ENCODE results near the gene SPATA32.

SPATA32 gene

DNA sequence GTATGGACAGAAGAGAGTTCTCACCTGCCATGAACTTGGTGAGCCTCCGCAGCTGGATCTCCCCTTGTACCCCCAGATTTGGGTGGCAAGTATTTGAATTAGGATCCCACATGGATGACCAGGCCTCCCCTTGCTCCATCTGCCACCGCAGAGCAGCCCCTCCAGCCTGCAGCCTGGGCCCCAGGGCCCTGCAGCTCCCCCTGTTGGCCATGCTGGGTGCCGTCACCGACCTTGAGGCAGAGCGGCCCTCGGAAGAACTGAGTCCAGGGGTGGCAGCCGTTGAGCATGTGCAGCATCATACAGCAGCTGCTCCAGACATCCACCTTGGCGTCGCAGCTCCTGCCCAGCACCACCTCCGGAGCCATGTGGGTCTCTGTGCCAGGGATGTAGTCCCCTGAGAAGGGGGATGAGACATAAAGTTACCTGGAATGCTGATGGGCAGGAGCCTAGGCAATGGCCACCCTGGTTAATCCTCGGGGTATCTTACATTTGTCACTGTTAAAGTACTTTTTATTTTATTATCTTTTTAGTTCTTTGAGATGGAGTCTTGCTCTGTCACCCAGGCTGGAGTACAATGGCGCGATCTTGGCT, 9.0 kb upstream of the SPATA32 start:
- H3K27me3 Mint-ChIP-seq = no peaks in the 10 kb centered on the region
- H3K9me3 Mint-ChIP-seq = no peaks in the 10 kb centered on the region
- H3K4me3 Mint-ChIP-seq = no peak overlapping the region
- H3K36me3 Mint-ChIP-seq = peaks cover 16% of the 10 kb centered on the region
- peak; percentile 37 to 46 for DNase-seq (ENCODE audit: low spot score in 2 of 2)
- H3K27ac Mint-ChIP-seq = no peak overlapping the region
- no peaks in the 10 kb centered on the region for H3K4me1 Mint-ChIP-seq
- ATAC-seq (ENCODE audit: low read depth) = peak; percentile 63

GRCh38 chr17:45269912-45270311, 8.0 kb upstream of the SPATA32 start:
- Mint-ChIP-seq H3K4me3 (no peak overlapping the region), H3K36me3 (peaks cover 17% of the 10 kb centered on the region), H3K4me1 (no peaks in the 10 kb centered on the region), H3K9me3 (no peaks in the 10 kb centered on the region), H3K27ac (no peak overlapping the region), H3K27me3 (no peaks in the 10 kb centered on the region)
- no peak for DNase-seq (ENCODE audit: low spot score in 2 of 2)
- no peak for ATAC-seq (ENCODE audit: low read depth)

DNA sequence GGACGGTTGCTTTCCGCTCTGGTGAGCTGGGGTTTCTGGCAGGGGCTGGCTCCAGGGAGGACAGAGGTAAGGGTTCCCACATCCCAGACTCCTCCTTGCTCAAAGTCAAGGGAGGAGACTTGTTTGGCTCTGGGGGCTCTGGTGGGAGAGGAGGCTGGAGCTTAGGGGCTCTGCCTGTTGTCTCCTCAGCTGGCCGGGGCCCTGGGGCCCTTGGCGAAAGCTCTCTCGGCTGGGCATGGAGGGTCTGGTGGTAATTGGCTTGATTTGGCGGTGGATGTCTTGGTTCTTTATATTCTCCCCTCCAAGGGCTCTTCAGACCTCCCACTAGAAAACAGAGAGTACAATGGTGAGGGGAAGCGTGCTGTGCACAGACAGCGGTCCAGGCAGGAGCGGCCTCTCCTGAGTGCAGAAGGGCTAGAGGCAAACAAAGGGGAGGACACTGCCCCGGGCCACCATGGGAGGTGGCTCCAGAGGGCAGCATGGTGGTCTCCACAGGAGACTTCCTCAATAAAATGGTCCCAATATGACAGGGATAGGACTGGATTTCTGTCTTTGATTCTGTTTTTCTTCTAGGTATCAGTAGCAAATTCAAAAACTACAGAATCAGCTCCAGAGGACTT, 5.7 kb upstream of the SPATA32 start:
- Mint-ChIP-seq H3K9me3 (no peaks in the 10 kb centered on the region), H3K4me1 (peaks cover 6% of the 10 kb centered on the region), H3K27me3 (no peaks in the 10 kb centered on the region), H3K4me3 (no peak overlapping the region), H3K36me3 (peaks cover 14% of the 10 kb centered on the region), H3K27ac (no peak overlapping the region)
- DNase-seq (ENCODE audit: low spot score in 2 of 2) (no peak), ATAC-seq (ENCODE audit: low read depth) (no peak)

- Mint-ChIP-seq H3K9me3 (no peaks in the 10 kb centered on the region), H3K4me3 (no peak overlapping the region), H3K27me3 (no peaks in the 10 kb centered on the region), H3K36me3 (peaks cover 14% of the 10 kb centered on the region), H3K27ac (no peak overlapping the region), H3K4me1 (peaks cover 6% of the 10 kb centered on the region)
- no peak for ATAC-seq (ENCODE audit: low read depth)
- no peak for DNase-seq (ENCODE audit: low spot score in 2 of 2)
Measured at GRCh38 chr17:45266372-45266926, 4.6 kb upstream of the SPATA32 start.

GRCh38 chr17:45265821-45266220, 3.9 kb upstream of the SPATA32 start:
- H3K4me1 Mint-ChIP-seq = peaks cover 8% of the 10 kb centered on the region
- H3K27me3 Mint-ChIP-seq = no peaks in the 10 kb centered on the region
- H3K9me3 Mint-ChIP-seq = no peaks in the 10 kb centered on the region
- H3K36me3 Mint-ChIP-seq = peaks cover 14% of the 10 kb centered on the region
- no peak overlapping the region for H3K27ac Mint-ChIP-seq
- H3K4me3 Mint-ChIP-seq = no peak overlapping the region
- no peak for ATAC-seq (ENCODE audit: low read depth)
- DNase-seq (ENCODE audit: low spot score in 2 of 2) = no peak

- peaks cover 14% of the 10 kb centered on the region for H3K36me3 Mint-ChIP-seq
Measured at GRCh38 chr17:45264988-45265387, 3.1 kb upstream of the SPATA32 start.

DNA sequence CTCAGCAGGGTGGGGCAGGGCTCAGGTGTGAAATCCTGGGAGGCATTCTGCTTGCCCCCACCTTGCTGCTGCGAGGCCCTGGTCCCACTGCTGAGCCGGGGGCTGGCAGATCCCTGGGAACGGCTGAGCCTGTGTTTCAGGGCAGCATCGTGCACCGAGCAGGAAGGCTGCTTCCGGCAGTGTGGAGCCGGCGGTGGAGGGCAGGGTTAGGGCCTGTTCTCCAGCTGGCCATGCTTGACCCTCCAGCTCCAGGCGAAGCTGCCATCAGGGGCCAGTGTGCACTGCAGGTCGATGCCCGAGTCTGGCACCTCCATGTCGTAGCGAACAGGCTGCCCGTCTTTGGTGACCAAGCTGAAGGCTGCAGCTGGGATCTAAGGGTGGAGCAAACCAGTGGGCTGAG, 2.5 kb upstream of the SPATA32 start:
- H3K4me1 Mint-ChIP-seq = peaks cover 14% of the 10 kb centered on the region
- H3K4me3 Mint-ChIP-seq = no peak overlapping the region
- no peaks in the 10 kb centered on the region for H3K27me3 Mint-ChIP-seq
- DNase-seq (ENCODE audit: low spot score in 2 of 2) (no peak), ATAC-seq (ENCODE audit: low read depth) (no peak)
- peaks cover 14% of the 10 kb centered on the region for H3K36me3 Mint-ChIP-seq
- no peaks in the 10 kb centered on the region for H3K9me3 Mint-ChIP-seq
- H3K27ac Mint-ChIP-seq = no peak overlapping the region

More at GRCh38 chr17:45264988-45265387, 3.1 kb upstream of the SPATA32 start:
- H3K27ac Mint-ChIP-seq = peak overlapping the region; percentile 5
- H3K27me3 Mint-ChIP-seq = no peaks in the 10 kb centered on the region
- H3K4me1 Mint-ChIP-seq = peaks cover 14% of the 10 kb centered on the region
- DNase-seq (ENCODE audit: low spot score in 2 of 2) = no peak
- no peak overlapping the region for H3K4me3 Mint-ChIP-seq
- no peak for ATAC-seq (ENCODE audit: low read depth)
- no peaks in the 10 kb centered on the region for H3K9me3 Mint-ChIP-seq

DNA sequence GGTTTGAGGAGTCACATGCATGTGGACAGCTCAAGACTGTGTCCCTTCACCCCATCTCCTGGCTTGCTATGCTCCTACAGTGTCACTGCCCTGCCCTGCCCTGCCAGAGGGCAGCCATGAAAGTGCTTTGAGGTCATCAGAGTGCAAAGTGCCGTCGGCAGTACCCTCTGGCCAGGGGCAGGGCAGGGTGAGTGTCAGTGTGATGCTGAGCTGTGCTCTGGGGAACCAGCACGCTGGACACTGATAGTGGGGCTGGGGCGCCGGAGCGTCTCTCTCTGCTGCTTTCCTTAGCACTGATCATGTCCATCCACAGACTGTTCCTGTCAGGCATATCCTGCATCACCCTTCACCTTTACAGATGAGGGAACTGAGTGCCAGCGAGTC, 1.6 kb upstream of the SPATA32 start:
- Mint-ChIP-seq H3K4me1 (peaks cover 16% of the 10 kb centered on the region), H3K36me3 (peaks cover 12% of the 10 kb centered on the region), H3K27me3 (no peaks in the 10 kb centered on the region), H3K4me3 (no peak overlapping the region), H3K27ac (peak overlapping the region; percentile 76), H3K9me3 (no peaks in the 10 kb centered on the region)
- ATAC-seq (ENCODE audit: low read depth) (no peak), DNase-seq (ENCODE audit: low spot score in 2 of 2) (no peak)

- Mint-ChIP-seq H3K4me1 (peaks cover 16% of the 10 kb centered on the region), H3K36me3 (peaks cover 7% of the 10 kb centered on the region), H3K27ac (peak overlapping the region; percentile 82), H3K9me3 (no peaks in the 10 kb centered on the region), H3K27me3 (no peaks in the 10 kb centered on the region), H3K4me3 (peak overlapping the region; percentile 89)
- no peak for ATAC-seq (ENCODE audit: low read depth)
- DNase-seq (ENCODE audit: low spot score in 2 of 2) = no peak
Measured at GRCh38 chr17:45262516-45263476, 902 bp upstream of the SPATA32 start.

GRCh38 chr17:45260204-45260783, 1.6 kb downstream of the SPATA32 start:
- H3K4me1 Mint-ChIP-seq = peaks cover 25% of the 10 kb centered on the region
- no peak overlapping the region for H3K4me3 Mint-ChIP-seq
- DNase-seq (ENCODE audit: low spot score in 2 of 2) (no peak), ATAC-seq (ENCODE audit: low read depth) (no peak)
- H3K36me3 Mint-ChIP-seq = peaks cover 3% of the 10 kb centered on the region
- H3K27me3 Mint-ChIP-seq = no peaks in the 10 kb centered on the region
- no peaks in the 10 kb centered on the region for H3K9me3 Mint-ChIP-seq
- H3K27ac Mint-ChIP-seq = peak overlapping the region; percentile 61

- Mint-ChIP-seq H3K4me1 (peaks cover 29% of the 10 kb centered on the region), H3K4me3 (no peak overlapping the region), H3K27ac (no peak overlapping the region)
Measured at GRCh38 chr17:45258981-45259380, 2.9 kb downstream of the SPATA32 start.

GRCh38 chr17:45257115-45257514, 4.8 kb downstream of the SPATA32 start:
- Mint-ChIP-seq H3K4me1 (peaks cover 29% of the 10 kb centered on the region), H3K36me3 (peaks cover 2% of the 10 kb centered on the region), H3K27ac (no peak overlapping the region), H3K9me3 (no peaks in the 10 kb centered on the region), H3K27me3 (no peaks in the 10 kb centered on the region), H3K4me3 (no peak overlapping the region)
- ATAC-seq (ENCODE audit: low read depth) (no peak), DNase-seq (ENCODE audit: low spot score in 2 of 2) (no peak)

More at GRCh38 chr17:45258981-45259380, 2.9 kb downstream of the SPATA32 start:
- ATAC-seq (ENCODE audit: low read depth) = no peak
- no peaks in the 10 kb centered on the region for H3K27me3 Mint-ChIP-seq
- H3K36me3 Mint-ChIP-seq = peaks cover 2% of the 10 kb centered on the region
- no peak for DNase-seq (ENCODE audit: low spot score in 2 of 2)
- H3K9me3 Mint-ChIP-seq = no peaks in the 10 kb centered on the region

DNA sequence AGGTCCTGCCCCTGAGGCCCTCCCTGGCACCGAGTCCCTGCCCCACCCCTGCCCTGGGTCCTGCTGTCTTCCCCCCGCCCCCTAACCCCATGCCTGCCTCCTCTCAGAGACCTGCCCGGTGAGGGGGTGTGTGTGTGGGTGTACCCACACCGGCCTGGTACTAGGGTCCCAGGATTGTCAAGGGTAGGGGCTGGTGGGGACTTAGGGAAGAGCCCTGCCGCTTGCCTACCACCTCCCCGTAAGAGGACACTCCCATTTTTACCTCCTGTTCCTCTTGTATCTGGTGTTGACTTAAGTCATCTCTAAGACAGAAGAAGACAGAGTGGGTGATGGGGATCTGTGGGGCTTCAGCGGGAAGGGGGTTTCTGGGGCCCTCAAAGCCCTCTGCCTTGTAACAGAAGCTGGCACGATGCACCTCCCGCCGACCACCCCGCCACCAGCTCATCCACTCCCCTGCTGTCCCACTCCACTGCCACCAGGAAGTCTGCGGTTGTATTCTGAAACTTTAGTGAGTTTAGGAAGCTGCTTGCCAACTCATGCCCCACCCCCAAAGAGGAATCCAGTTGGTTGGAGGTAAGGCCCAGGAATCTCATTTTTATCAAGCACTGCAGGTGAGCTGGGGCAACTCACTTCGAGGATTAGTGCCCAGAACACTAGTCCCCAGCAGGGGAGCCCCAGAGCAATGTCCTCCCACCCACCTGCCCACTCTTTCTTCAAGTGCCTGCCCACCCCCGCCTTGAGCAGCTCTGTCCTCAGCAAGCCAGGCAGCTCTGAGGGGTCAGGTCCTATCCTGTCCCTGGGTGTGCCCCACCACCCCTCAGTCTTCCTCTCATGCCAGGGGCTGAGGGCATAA, 5.6 kb downstream of the SPATA32 start:
- no peaks in the 10 kb centered on the region for H3K9me3 Mint-ChIP-seq
- DNase-seq (ENCODE audit: low spot score in 2 of 2) (no peak), ATAC-seq (ENCODE audit: low read depth) (peak; percentile 27)
- no peak overlapping the region for H3K27ac Mint-ChIP-seq
- H3K4me1 Mint-ChIP-seq = peaks cover 29% of the 10 kb centered on the region
- H3K27me3 Mint-ChIP-seq = no peaks in the 10 kb centered on the region
- H3K4me3 Mint-ChIP-seq = no peak overlapping the region
- H3K36me3 Mint-ChIP-seq = peaks cover 2% of the 10 kb centered on the region

Data from memory B cell (primary cell).